Activated CD4-positive, alpha-beta T cell treated with anti-CD3 and anti-CD28 coated beads, Interleukin-2, amount 50 U/mL, for 1 hour (primary cell): ENCODE measurements around the gene AVEN.
"Not testable (repeated sequence)": the region's sequence is repeated elsewhere in the genome, so short reads cannot be mapped to it uniquely, and the experiment has no call there.

Source experiments
- DNase-seq: peaks from one replicate; pipeline ENCODE4 v3.0.0-alpha.2; 2020

The AVEN gene

GRCh38 chr15:33844186-33844585 lies 194.8 kb downstream of the AVEN start:
- no peak for DNase-seq

- DNase-seq, result no peak
These were observed 198.4 kb downstream of the AVEN start for GRCh38 chr15:33840615-33841014.

- DNase-seq, result no peak
These were observed 199.5 kb downstream of the AVEN start for GRCh38 chr15:33839540-33839939.

GRCh38 chr15:33837294-33837693 lies 201.7 kb downstream of the AVEN start:
- no peak for DNase-seq

- no peak for DNase-seq
These were observed 203.9 kb downstream of the AVEN start for GRCh38 chr15:33834892-33835743.

- DNase-seq, result no peak
These were observed 207.4 kb downstream of the AVEN start for GRCh38 chr15:33831646-33832045.

GRCh38 chr15:33830351-33830750 lies 208.7 kb downstream of the AVEN start:
- no peak for DNase-seq

- DNase-seq, result no peak
These were observed 212.8 kb downstream of the AVEN start for GRCh38 chr15:33826201-33826600.

GRCh38 chr15:33825453-33825852 lies 213.6 kb downstream of the AVEN start:
- DNase-seq, result no peak

- DNase-seq, result no peak
These were observed 215.9 kb downstream of the AVEN start for GRCh38 chr15:33823119-33823518.

GRCh38 chr15:33822479-33822878 lies 216.5 kb downstream of the AVEN start:
- no peak for DNase-seq

- not testable (repeated sequence) for DNase-seq
These were observed 219.5 kb downstream of the AVEN start for GRCh38 chr15:33819499-33819898.
